ENCODE results near the gene BACH1. TPM values are rescaled to one million over a fixed set of nuclear protein-coding genes. Genes with fewer than 3 reads are reported as not detected.

The BACH1 gene
- total RNA-seq, 1 donor = 232 TPM

GRCh38 chr21:29362758-29363157 is 64.0 kb downstream of the BACH1 start:
- Histone ChIP-seq H3K4me3 (ENCODE audit: low read length) (no peak overlapping the region), H3K4me1 (ENCODE audit: insufficient read depth, low read length) (peaks cover 8% of the 10 kb centered on the region), H3K27me3 (ENCODE audit: insufficient read depth, low read length) (no peaks in the 10 kb centered on the region)

DNA sequence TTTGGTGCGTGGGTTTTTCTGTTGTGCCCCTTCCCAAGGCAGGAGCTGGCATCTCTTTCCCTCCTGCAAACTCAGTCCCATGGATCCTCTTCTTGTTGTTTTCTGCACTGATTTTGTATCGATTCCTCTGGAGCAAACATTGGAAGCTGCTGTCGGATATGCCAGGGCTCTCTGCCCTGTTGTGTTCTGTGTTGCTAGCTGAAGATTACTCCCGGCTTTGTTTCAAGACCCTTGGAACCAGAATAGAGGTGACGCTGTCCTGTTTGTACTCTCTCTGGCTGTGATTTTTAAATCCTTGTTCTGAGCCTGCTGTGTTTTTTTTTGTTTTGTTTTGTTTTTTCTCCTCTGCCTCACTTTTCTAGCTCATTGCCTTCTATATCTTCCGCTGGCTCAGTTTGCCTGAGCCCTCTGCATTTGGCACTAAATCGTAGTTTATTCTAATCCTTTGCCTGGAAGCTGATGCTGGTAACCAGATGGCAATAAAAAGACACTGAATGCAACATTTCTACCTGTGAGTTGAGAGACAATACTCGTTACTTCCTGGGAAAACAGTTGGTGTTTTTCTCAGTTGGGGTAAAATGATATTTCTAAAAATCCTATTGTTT is 67.0 kb downstream of the BACH1 start:
- no peak overlapping the region for H3K4me3 ChIP-seq (ENCODE audit: low read length)
- H3K9me3 ChIP-seq (ENCODE audit: low read depth, low read length) = no peaks in the 10 kb centered on the region
- H3K4me1 ChIP-seq (ENCODE audit: insufficient read depth, low read length) = no peaks in the 10 kb centered on the region
- no peaks in the 10 kb centered on the region for H3K27me3 ChIP-seq (ENCODE audit: insufficient read depth, low read length)

More at GRCh38 chr21:29362758-29363157, 64.0 kb downstream of the BACH1 start:
- H3K9me3 ChIP-seq (ENCODE audit: low read depth, low read length) = no peaks in the 10 kb centered on the region

DNA sequence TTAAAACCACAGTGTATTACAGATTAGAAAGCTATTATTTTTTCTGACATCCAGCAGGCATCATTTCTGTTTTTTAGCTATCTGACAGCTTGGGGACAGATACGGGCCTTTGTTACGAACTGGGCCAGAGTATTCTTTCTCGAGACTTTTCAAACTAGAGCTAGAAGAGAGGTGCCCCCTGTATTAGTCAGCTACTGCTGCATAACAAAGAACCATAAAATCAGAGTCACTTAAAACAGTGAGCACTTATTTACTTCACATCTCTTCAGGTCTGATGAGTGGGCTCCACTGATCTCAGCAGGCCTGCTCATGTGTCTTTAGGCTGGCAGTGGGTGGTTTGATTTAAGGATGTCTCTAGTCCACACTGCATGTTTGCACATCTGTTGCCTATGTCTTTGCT is 67.8 kb downstream of the BACH1 start:
- H3K4me3 ChIP-seq (ENCODE audit: low read length) = no peak overlapping the region
- H3K4me1 ChIP-seq (ENCODE audit: insufficient read depth, low read length) = no peaks in the 10 kb centered on the region
- H3K27me3 ChIP-seq (ENCODE audit: insufficient read depth, low read length) = no peaks in the 10 kb centered on the region
- no peaks in the 10 kb centered on the region for H3K9me3 ChIP-seq (ENCODE audit: low read depth, low read length)

- no peaks in the 10 kb centered on the region for H3K27me3 ChIP-seq (ENCODE audit: insufficient read depth, low read length)
- no peaks in the 10 kb centered on the region for H3K9me3 ChIP-seq (ENCODE audit: low read depth, low read length)
Measured at GRCh38 chr21:29367335-29367734, 68.6 kb downstream of the BACH1 start.

DNA sequence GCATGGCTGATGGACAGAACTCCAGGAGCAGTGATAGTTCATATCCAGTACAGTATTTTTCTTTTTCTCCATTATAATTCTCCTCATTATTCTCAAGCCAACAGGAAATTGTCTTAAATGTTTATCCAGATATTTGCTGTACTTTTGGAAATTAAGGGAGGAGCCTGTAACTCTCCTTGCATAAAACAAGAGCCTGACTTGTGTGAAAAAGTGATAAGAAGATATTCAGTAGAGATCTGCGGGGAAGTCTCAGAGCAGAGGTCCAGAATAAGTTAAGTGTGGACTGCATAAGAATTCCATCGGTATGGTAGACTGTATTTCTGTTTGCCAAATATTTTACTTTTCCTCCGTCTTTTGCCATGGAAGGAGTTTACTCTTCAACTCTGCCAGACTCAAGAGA is 70.2 kb downstream of the BACH1 start:
- Histone ChIP-seq H3K4me1 (ENCODE audit: insufficient read depth, low read length) (no peaks in the 10 kb centered on the region), H3K4me3 (ENCODE audit: low read length) (no peak overlapping the region), H3K27me3 (ENCODE audit: insufficient read depth, low read length) (no peaks in the 10 kb centered on the region), H3K9me3 (ENCODE audit: low read depth, low read length) (no peaks in the 10 kb centered on the region)

More at GRCh38 chr21:29367335-29367734, 68.6 kb downstream of the BACH1 start:
- no peaks in the 10 kb centered on the region for H3K4me1 ChIP-seq (ENCODE audit: insufficient read depth, low read length)
- H3K4me3 ChIP-seq (ENCODE audit: low read length) = no peak overlapping the region

DNA sequence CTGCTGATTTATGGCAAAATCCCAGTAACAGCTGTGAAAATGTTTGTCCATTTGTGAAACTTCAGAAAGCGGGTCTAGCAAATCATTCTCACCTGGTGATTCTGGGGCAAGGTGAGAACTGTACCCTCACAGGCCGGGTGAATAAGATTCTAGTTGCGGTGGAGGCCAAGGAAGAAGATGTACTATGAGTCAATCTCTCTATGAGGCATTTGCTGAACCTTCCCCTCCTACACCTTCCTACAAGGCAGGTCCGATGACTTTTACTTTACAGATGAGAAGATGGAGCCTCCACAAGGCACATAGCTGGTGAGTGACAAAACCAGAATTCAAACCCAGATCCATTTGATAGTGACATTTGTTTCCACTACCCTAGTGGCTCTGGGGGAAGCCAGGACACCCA is 72.7 kb downstream of the BACH1 start:
- H3K4me1 ChIP-seq (ENCODE audit: insufficient read depth, low read length) = peaks cover 4% of the 10 kb centered on the region
- no peaks in the 10 kb centered on the region for H3K27me3 ChIP-seq (ENCODE audit: insufficient read depth, low read length)
- H3K9me3 ChIP-seq (ENCODE audit: low read depth, low read length) = no peaks in the 10 kb centered on the region
- H3K4me3 ChIP-seq (ENCODE audit: low read length) = no peak overlapping the region

DNA sequence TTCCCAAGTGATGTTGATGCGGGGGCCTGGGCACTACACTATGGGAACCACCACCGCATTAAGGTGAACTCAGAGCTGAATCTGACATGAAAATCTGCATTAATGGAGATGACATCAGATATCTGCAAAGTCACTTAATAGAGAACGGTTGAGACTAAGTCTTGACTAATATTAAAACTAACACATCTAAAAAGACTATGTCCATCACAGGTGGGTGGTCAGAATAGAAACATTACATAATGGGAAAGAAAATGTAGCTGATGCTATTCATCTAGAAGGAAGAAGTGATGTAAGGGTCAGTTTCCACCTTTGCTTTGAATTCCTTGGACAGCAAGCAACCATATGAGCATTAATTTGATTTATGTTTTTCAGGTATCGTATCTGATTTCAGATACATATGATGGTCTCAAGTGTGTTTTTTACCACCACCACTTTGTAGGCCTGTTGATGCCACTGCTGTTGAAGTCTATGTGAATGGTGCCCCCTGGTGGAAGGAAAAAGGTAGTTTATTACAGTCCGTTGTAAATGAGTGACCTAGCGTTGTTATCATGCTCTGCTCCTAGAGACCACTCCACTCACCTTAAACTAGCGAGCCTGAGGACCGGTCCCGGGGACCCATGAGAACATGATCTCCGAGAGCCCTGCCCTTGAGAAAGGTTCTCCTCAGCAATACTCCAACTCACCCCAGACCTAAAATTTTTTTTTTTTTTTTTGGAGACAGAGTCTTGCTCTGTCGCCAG is 73.5 kb downstream of the BACH1 start:
- H3K4me3 ChIP-seq (ENCODE audit: low read length) = no peak overlapping the region
- H3K4me1 ChIP-seq (ENCODE audit: insufficient read depth, low read length) = peaks cover 6% of the 10 kb centered on the region
- no peaks in the 10 kb centered on the region for H3K9me3 ChIP-seq (ENCODE audit: low read depth, low read length)
- H3K27me3 ChIP-seq (ENCODE audit: insufficient read depth, low read length) = no peaks in the 10 kb centered on the region

DNA sequence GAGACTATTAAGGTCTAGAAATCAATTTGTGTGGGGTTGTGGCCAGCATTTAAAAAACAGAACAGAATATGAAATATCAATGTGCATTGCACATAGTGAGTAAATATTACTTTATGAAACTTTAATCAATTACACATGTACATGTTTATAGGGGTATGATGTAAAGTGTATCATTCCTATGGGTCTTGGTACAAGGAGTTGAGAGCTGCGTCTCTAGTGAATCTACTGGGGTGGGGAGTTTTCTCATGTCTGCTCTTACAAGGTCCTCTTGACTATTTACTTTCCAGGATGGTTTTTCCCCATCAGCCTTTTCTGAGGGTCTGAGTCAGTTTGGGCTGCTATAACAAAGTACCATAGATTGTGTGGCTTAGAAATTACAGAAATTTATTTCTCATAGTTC is 75.8 kb downstream of the BACH1 start:
- Histone ChIP-seq H3K27me3 (ENCODE audit: insufficient read depth, low read length) (no peaks in the 10 kb centered on the region), H3K4me1 (ENCODE audit: insufficient read depth, low read length) (peaks cover 6% of the 10 kb centered on the region), H3K9me3 (ENCODE audit: low read depth, low read length) (no peaks in the 10 kb centered on the region), H3K4me3 (ENCODE audit: low read length) (no peak overlapping the region)

GRCh38 chr21:29376556-29376955 is 77.8 kb downstream of the BACH1 start:
- Histone ChIP-seq H3K27me3 (ENCODE audit: insufficient read depth, low read length) (no peaks in the 10 kb centered on the region), H3K4me3 (ENCODE audit: low read length) (no peak overlapping the region), H3K4me1 (ENCODE audit: insufficient read depth, low read length) (peaks cover 6% of the 10 kb centered on the region), H3K9me3 (ENCODE audit: low read depth, low read length) (no peaks in the 10 kb centered on the region)

- H3K4me3 ChIP-seq (ENCODE audit: low read length) = no peak overlapping the region
- H3K9me3 ChIP-seq (ENCODE audit: low read depth, low read length) = no peaks in the 10 kb centered on the region
- peaks cover 6% of the 10 kb centered on the region for H3K4me1 ChIP-seq (ENCODE audit: insufficient read depth, low read length)
- no peaks in the 10 kb centered on the region for H3K27me3 ChIP-seq (ENCODE audit: insufficient read depth, low read length)
Measured at GRCh38 chr21:29377266-29377665, 78.5 kb downstream of the BACH1 start.

- H3K4me3 ChIP-seq (ENCODE audit: low read length) = no peak overlapping the region
- H3K9me3 ChIP-seq (ENCODE audit: low read depth, low read length) = no peaks in the 10 kb centered on the region
- H3K27me3 ChIP-seq (ENCODE audit: insufficient read depth, low read length) = no peaks in the 10 kb centered on the region
- H3K4me1 ChIP-seq (ENCODE audit: insufficient read depth, low read length) = peaks cover 6% of the 10 kb centered on the region
Measured at GRCh38 chr21:29378832-29379231, 80.1 kb downstream of the BACH1 start.

DNA sequence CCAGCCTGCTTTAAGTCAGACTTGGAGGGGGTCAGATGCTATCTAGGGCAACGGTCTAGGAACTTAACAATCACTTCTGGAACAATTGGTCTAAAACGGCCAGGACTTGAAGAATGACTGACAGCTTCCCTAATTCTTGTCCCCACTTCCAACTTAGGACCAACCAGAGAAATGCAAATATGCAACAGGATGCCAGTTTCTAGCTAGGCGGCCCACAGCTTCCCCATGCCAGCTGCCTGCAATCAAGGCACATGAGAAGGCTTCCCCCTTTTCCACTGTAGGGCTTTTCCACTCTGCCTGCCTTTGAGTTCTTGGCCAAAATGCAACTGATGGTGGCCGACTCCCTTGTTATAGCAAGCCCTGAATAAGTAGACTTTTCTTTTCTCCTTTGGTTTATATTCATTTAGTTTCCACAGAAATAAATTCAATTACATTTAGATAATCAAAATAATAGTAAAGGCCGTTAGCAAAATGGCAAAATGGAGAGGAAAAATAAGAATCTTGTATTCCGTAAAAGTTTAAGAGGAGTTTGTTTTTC is 80.9 kb downstream of the BACH1 start:
- Histone ChIP-seq H3K9me3 (ENCODE audit: low read depth, low read length) (no peaks in the 10 kb centered on the region), H3K4me1 (ENCODE audit: insufficient read depth, low read length) (peaks cover 6% of the 10 kb centered on the region), H3K27me3 (ENCODE audit: insufficient read depth, low read length) (no peaks in the 10 kb centered on the region), H3K4me3 (ENCODE audit: low read length) (no peak overlapping the region)

DNA sequence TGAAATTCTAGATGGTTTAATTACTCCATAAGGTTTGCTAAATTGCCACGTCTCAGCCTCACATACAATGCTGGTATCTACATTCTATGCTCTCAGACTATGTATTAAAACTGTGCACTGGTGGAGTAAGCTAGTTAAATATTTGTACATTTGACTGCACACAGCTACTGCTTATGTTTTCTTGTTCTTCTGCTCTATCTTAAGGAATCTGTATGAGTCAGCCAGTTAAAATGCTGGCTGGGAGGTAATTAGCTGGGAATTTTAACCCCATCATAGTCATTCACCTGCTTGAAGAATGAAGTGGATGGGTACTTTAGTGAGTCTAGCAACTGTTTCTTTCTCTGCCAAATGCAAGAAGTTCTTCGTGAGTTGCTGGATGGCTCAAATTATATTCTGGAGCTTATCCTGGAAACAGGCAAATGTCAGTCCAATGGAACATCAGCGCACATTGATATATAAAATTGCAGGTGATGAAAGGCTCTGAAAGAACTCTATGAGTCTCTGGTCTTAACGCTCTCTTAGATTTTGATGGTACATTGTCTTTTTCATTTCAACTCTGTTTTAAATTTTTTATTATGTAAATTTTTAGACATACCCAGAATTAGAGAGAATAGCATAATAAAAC is 83.4 kb downstream of the BACH1 start:
- Histone ChIP-seq H3K9me3 (ENCODE audit: low read depth, low read length) (no peaks in the 10 kb centered on the region), H3K4me1 (ENCODE audit: insufficient read depth, low read length) (no peaks in the 10 kb centered on the region), H3K4me3 (ENCODE audit: low read length) (no peak overlapping the region), H3K27me3 (ENCODE audit: insufficient read depth, low read length) (no peaks in the 10 kb centered on the region)

- Histone ChIP-seq H3K4me3 (ENCODE audit: low read length) (no peak overlapping the region), H3K4me1 (ENCODE audit: insufficient read depth, low read length) (no peaks in the 10 kb centered on the region), H3K27me3 (ENCODE audit: insufficient read depth, low read length) (no peaks in the 10 kb centered on the region), H3K9me3 (ENCODE audit: low read depth, low read length) (no peaks in the 10 kb centered on the region)
Measured at GRCh38 chr21:29384683-29385359, 86.1 kb downstream of the BACH1 start.

DNA sequence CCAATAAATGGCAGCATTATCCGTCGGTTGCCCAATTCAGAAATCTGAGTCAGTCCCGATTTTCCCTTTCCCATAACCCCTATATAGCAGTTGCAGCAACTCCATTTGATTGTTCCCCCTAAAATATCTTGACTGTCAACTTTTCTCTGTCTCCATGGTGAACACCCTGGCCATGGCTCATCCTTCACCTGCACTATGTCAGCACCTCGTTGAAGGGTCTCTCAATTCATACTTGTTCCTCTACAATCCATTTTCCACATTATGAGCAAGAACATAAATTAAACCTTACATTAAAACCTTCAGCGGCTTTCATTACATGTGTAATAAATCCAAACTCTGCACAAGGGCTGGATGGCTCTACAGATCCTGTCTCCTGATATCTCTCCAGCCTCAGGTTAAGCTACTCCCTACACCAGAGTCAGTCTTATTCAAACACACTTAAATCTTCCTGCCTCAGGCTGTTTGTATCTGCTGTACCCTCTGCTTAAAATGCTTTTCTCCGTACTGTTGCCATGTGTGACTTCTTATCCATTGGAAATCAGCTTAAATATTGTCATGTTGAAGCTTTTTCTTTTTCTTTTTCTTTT is 87.3 kb downstream of the BACH1 start:
- no peaks in the 10 kb centered on the region for H3K4me1 ChIP-seq (ENCODE audit: insufficient read depth, low read length)
- no peaks in the 10 kb centered on the region for H3K27me3 ChIP-seq (ENCODE audit: insufficient read depth, low read length)
- no peak overlapping the region for H3K4me3 ChIP-seq (ENCODE audit: low read length)
- no peaks in the 10 kb centered on the region for H3K9me3 ChIP-seq (ENCODE audit: low read depth, low read length)
